Transverse colon (tissue), 4 donors: ENCODE data around the gene CNOT6L.

Experiments
- CTCF ChIP-seq, 5 experiments: fragments of 200-600 bp in 3 of 5; fragments of 450-650 bp in 2 of 5; sonication (generic) in 3 of 5; IDR thresholded peaks; 1 replicate in 2 of 5; 2 replicates in 3 of 5; pipeline ENCODE4 v1.5.1; 2016 to 2017; ENCODE audit warnings: antibody characterized with exemption in 5 of 5, inconsistent platforms in 3 of 5, mild to moderate bottlenecking in 2 of 5, moderate library complexity in 1 of 5
- POLR2AphosphoS5 ChIP-seq, 3 donors: sonication (generic); formaldehyde crosslinking; IDR thresholded peaks; one replicate each; pipeline ENCODE4 v1.6.1; 2016; ENCODE audit warnings: antibody characterized with exemption in 3 of 3

DNA sequence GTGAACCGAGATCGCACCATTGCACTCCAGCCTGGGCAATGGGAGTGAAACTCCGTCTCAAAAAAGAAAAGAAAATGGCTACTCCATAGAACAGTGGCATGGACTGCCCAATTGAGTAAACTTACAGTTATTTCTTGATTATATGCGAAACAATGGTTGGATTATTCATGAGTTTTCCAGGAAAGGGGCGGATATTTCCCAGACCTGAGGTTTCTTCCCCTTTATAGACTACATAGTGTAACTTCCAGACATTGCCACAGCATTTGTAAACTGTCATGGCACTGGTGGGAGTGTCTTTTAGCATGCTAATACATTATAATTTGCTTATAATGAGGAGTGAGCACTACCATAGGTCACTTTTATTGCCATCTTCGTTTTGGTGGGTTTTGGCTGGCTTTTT lies 29.3 kb upstream of the CNOT6L start:
- TF ChIP-seq POLR2AphosphoS5 (IDR thresholded peaks at IDR 0.05) = no peak
- no peak for TF ChIP-seq CTCF (IDR thresholded peaks at IDR 0.05)
